ENCODE results near the gene CADPS.

Gene CADPS

GRCh38 chr3:62874711-62875557 is at the start of gene CADPS:
Gene CADPS, minus strand, starts transcription at chr3:62875416. Its CDS starts 387 bp downstream, at chr3:62875029.
- DNase-seq: no peak

- no peak for DNase-seq
These were observed 47.9 kb upstream of the CADPS start for GRCh38 chr3:62923066-62923465.

GRCh38 chr3:62922326-62922725 is 47.1 kb upstream of the CADPS start:
- no peak for DNase-seq

GRCh38 chr3:62920466-62920784 is 45.2 kb upstream of the CADPS start:
- no peak for DNase-seq

- DNase-seq: no peak
These were observed 44.7 kb upstream of the CADPS start for GRCh38 chr3:62919784-62920465.

- DNase-seq: no peak
These were observed 43.6 kb upstream of the CADPS start for GRCh38 chr3:62918777-62919176.

GRCh38 chr3:62918131-62918530 is 42.9 kb upstream of the CADPS start:
- no peak for DNase-seq

- no peak for DNase-seq
These were observed 36.3 kb upstream of the CADPS start for GRCh38 chr3:62911526-62911925.

- no peak for DNase-seq
These were observed 30.1 kb upstream of the CADPS start for GRCh38 chr3:62905331-62905730.

GRCh38 chr3:62898530-62899496 is 23.6 kb upstream of the CADPS start:
- DNase-seq: no peak

GRCh38 chr3:62895901-62896300 is 20.7 kb upstream of the CADPS start:
- no peak for DNase-seq

GRCh38 chr3:62892951-62893350 is 17.7 kb upstream of the CADPS start:
- no peak for DNase-seq

- DNase-seq: no peak
These were observed 16.8 kb upstream of the CADPS start for GRCh38 chr3:62892045-62892444.

- no peak for DNase-seq
These were observed 13.6 kb upstream of the CADPS start for GRCh38 chr3:62888778-62889177.

GRCh38 chr3:62888180-62888579 is 13.0 kb upstream of the CADPS start:
- no peak for DNase-seq

GRCh38 chr3:62885136-62885535 is 9.9 kb upstream of the CADPS start:
- DNase-seq: no peak

- DNase-seq: no peak
These were observed 9.1 kb upstream of the CADPS start for GRCh38 chr3:62884096-62884870.

GRCh38 chr3:62882676-62883200 is 7.5 kb upstream of the CADPS start:
- DNase-seq: no peak

GRCh38 chr3:62876064-62876463 is 848 bp upstream of the CADPS start:
- DNase-seq: no peak

GRCh38 chr3:62875558-62876002 is 364 bp upstream of the CADPS start:
- no peak for DNase-seq

GRCh38 chr3:62873761-62874710 is 1.2 kb downstream of the CADPS start:
- no peak for DNase-seq

Data from GDM1 (cell line).